HG03354 (cell line): ENCODE data around the gene PROCA1.

Source experiments
- ATAC-seq: cut with Tn5 transposase; IDR thresholded peaks from one replicate; pipeline ENCODE4 v1.9.1; 2021; ENCODE audit warnings: mild to moderate bottlenecking; ENCODE audit not compliant: unreplicated experiment, poor library complexity, severe bottlenecking

Gene PROCA1

GRCh38 chr17:28712705-28713415 is 1.2 kb upstream of the PROCA1 start:
- ATAC-seq, result no peak

GRCh38 chr17:28712032-28712704 is 480 bp upstream of the PROCA1 start:
- no peak for ATAC-seq

- ATAC-seq, result peak; percentile 84
Measured at GRCh38 chr17:28710861-28711722, 596 bp downstream of the PROCA1 start.

GRCh38 chr17:28707339-28707720 is 4.4 kb downstream of the PROCA1 start:
- no peak for ATAC-seq

- ATAC-seq, result no peak
Measured at GRCh38 chr17:28706471-28707338, 5.0 kb downstream of the PROCA1 start.

GRCh38 chr17:28705728-28706334 is 5.9 kb downstream of the PROCA1 start:
- ATAC-seq, result no peak

GRCh38 chr17:28705074-28705659 is 6.5 kb downstream of the PROCA1 start:
- no peak for ATAC-seq

GRCh38 chr17:28704219-28704858 is 7.3 kb downstream of the PROCA1 start:
- no peak for ATAC-seq

GRCh38 chr17:28703552-28704218 is 8.0 kb downstream of the PROCA1 start:
- ATAC-seq, result no peak

- ATAC-seq, result no peak
Measured at GRCh38 chr17:28702752-28703150, 8.9 kb downstream of the PROCA1 start.

- ATAC-seq, result no peak
Measured at GRCh38 chr17:28702026-28702751, 9.5 kb downstream of the PROCA1 start.

- no peak for ATAC-seq
Measured at GRCh38 chr17:28700830-28701492, 10.7 kb downstream of the PROCA1 start.

GRCh38 chr17:28700278-28700677 is 11.4 kb downstream of the PROCA1 start:
- no peak for ATAC-seq

- ATAC-seq, result no peak
Measured at GRCh38 chr17:28698253-28698941, 13.3 kb downstream of the PROCA1 start.

GRCh38 chr17:28693869-28694268 is 17.8 kb downstream of the PROCA1 start:
- ATAC-seq, result no peak

- no peak for ATAC-seq
Measured at GRCh38 chr17:28689011-28689410, 22.7 kb downstream of the PROCA1 start.
